Activated T-helper 1 cell treated with anti-CD3 and anti-CD28 coated beads, Interleukin-12 subunit alpha, Interleukin-12 subunit beta, Interleukin-2, Interleukin-4 antibody, amounts not matched to agents 30 ng/mL and 10 ng/mL and 1 ng/mL, durations not matched to agents 14 hours and 24 hours and 36 hours (primary cell): Measurements from ENCODE around the gene ACVR1. TPM values are rescaled to one million over a fixed set of nuclear protein-coding genes. Genes with fewer than 3 reads are reported as not detected.

Experiments used
- DNase-seq: peaks from one replicate; pipeline ENCODE4 v3.0.0; 2021; ENCODE audit warnings: low spot score
- H3K27ac Mint-ChIP-seq: one replicate; pipeline ENCODE4 v1.8.0; 2021; ENCODE audit warnings: mild to moderate bottlenecking, mixed read lengths
- H3K27me3 Mint-ChIP-seq: one replicate; pipeline ENCODE4 v1.8.0; 2022; ENCODE audit warnings: mild to moderate bottlenecking, moderate library complexity, mixed read lengths; ENCODE audit not compliant: insufficient read depth
- H3K36me3 Mint-ChIP-seq: one replicate; pipeline ENCODE4 v1.8.0; 2021; ENCODE audit warnings: low read depth, mixed read lengths
- H3K4me1 Mint-ChIP-seq: one replicate; pipeline ENCODE4 v1.8.0; 2021; ENCODE audit warnings: low read depth, mixed read lengths
- H3K4me3 Mint-ChIP-seq: one replicate; pipeline ENCODE4 v1.8.0; 2021; ENCODE audit warnings: mild to moderate bottlenecking, moderate library complexity, mixed read lengths
- H3K9me3 Mint-ChIP-seq: one replicate; pipeline ENCODE4 v1.8.0; 2021; ENCODE audit warnings: mixed read lengths
- intact Hi-C: fragments of 100-400 bp; cut with micrococcal nuclease; formaldehyde crosslinking; loops from one replicate; pipeline ENCODE4 v1.15.1; 2024
- total RNA-seq: library from RNA; stranded (reverse); gene quantifications from 2 replicates; pipeline ENCODE4 v1.2.3, GENCODE V29; 2022

The ACVR1 gene
- total RNA-seq, 1 donor from 2014 or later = 44.0 TPM

GRCh38 chr2:157813467-157813866 lies 62.7 kb downstream of the ACVR1 start:
- Mint-ChIP-seq H3K27me3 (no peaks in the 10 kb centered on the region), H3K4me3 (no peak overlapping the region), H3K9me3 (no peaks in the 10 kb centered on the region), H3K27ac (no peak overlapping the region), H3K4me1 (peaks cover 29% of the 10 kb centered on the region), H3K36me3 (peaks cover 46% of the 10 kb centered on the region)
- intact Hi-C loops = no loop called here
- no peak for DNase-seq

DNA sequence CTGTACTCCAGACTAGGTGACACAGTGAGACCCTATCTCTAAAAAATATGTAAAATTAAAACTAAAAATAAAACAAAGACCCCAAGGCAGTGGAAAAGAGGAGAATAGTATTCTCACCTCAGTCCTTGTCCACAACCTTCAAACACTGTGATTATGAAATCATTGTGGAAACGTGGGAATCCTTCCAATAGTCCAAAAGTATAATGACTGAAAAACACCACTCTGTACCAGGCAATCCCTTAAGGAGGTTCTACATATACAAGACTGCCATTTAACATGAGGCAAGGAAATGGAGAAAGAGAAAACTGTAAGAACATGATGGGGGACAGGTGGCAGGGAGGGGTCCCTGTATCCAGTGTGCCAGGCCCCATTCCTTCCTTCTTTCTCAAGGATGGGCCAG lies 66.1 kb downstream of the ACVR1 start:
- Mint-ChIP-seq H3K27ac (no peak overlapping the region), H3K4me1 (peaks cover 43% of the 10 kb centered on the region), H3K36me3 (peaks cover 46% of the 10 kb centered on the region), H3K4me3 (no peak overlapping the region), H3K9me3 (no peaks in the 10 kb centered on the region), H3K27me3 (no peaks in the 10 kb centered on the region)
- intact Hi-C loops = no loop called here
- DNase-seq = no peak

GRCh38 chr2:157809212-157809611 lies 66.9 kb downstream of the ACVR1 start:
- Mint-ChIP-seq H3K9me3 (no peaks in the 10 kb centered on the region), H3K4me3 (no peak overlapping the region), H3K27ac (no peak overlapping the region), H3K27me3 (no peaks in the 10 kb centered on the region), H3K4me1 (peaks cover 49% of the 10 kb centered on the region), H3K36me3 (peaks cover 46% of the 10 kb centered on the region)
- no peak for DNase-seq
- intact Hi-C loops = no loop called here

DNA sequence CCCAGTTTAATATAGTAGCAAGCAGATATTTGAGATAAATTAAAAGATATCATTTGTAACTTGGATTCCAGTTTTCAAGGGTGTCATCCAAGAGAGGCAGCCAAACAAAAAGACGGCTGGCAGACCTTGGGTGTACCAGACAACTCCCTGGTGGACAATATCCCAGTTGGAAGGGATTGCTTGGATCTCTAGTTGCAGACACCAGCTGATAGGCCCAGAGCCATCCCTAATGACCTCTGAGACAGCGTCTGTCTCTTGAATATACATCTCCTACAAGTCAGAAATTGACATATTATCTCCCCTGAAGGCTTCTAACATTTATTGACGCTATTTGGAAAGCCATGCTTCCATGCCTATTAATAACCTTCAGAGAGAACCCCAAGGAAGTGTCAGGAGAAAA lies 67.7 kb downstream of the ACVR1 start:
- Mint-ChIP-seq H3K27ac (no peak overlapping the region), H3K9me3 (no peaks in the 10 kb centered on the region), H3K36me3 (peaks cover 39% of the 10 kb centered on the region), H3K4me3 (no peak overlapping the region), H3K4me1 (peaks cover 44% of the 10 kb centered on the region), H3K27me3 (no peaks in the 10 kb centered on the region)
- intact Hi-C loops = no loop called here
- no peak for DNase-seq

DNA sequence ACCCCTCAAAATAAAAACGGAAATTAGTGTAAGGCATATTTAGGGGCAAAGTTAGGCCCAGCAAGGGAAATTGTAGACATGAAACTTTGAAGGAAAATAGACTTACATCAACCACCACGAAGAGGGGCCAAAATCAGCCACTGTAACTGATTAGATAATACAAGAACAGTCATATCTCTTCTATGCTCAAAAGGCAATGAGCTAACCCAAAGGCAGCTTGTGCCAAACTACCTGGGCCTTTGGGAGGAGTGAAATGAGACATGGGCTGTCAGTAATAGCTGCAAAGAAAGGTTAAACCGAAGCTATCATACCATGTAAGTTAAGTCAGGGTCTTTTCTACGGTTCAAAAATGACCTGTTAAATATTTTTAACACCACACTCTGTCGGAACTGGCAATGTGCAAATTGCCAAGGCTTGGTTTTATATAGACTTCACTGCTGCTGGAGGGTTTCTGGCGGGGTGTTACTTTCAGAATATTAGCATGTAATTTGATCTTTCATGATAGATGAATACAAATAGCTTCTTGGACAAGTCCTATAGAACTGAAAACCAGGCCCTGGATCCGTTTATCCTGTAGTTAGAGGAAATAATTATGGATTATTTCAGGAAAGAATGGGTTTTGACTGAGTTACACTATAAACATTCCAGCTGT lies 69.6 kb downstream of the ACVR1 start:
- Mint-ChIP-seq H3K27ac (no peak overlapping the region), H3K27me3 (no peaks in the 10 kb centered on the region), H3K4me1 (peaks cover 40% of the 10 kb centered on the region), H3K9me3 (no peaks in the 10 kb centered on the region), H3K36me3 (peaks cover 34% of the 10 kb centered on the region), H3K4me3 (no peak overlapping the region)
- DNase-seq = no peak
- intact Hi-C loops = no loop called here

DNA sequence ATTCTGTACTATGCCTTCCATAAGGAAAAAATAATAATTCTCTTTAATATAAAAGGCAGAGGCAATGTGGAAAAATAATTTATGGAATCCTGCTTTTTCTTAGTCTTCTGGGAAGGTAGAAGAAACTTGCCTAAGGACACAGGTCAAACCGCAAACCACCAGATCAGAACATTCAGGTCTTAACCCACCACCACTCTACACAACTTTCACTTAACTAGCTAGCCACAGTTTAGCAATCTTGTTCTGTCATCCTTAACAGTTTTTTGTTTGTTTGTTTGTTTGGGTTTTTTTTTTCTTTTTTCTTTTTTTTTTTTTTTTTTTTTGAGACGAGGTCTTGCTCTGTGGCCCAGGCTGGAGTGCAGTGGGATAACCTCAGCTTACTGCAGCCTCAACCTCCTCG lies 70.6 kb downstream of the ACVR1 start:
- Mint-ChIP-seq H3K4me3 (no peak overlapping the region), H3K27ac (no peak overlapping the region), H3K36me3 (peaks cover 30% of the 10 kb centered on the region), H3K9me3 (no peaks in the 10 kb centered on the region), H3K27me3 (no peaks in the 10 kb centered on the region), H3K4me1 (peaks cover 30% of the 10 kb centered on the region)
- DNase-seq = no peak
- intact Hi-C loops = no loop called here

DNA sequence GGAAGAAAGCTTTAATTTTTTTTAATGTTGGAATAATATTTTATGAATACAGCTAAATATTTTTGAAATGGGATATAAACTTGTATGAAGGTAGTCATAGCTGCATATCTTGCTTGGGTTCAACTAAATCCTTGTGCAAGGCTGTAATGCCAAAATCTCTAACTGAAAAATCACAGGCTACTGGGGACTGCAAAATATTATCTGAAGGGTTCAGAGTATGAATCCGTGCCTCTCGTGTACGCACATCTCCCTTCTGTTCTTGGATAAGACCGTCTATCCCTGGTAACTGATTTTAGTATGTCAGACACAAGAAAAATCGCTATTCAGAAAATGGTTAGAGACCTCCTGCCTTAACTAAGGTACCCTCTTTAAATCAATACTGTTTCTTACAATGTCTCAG lies 71.8 kb downstream of the ACVR1 start:
- Mint-ChIP-seq H3K9me3 (no peaks in the 10 kb centered on the region), H3K27ac (no peak overlapping the region), H3K27me3 (no peaks in the 10 kb centered on the region), H3K4me3 (no peak overlapping the region), H3K36me3 (peaks cover 27% of the 10 kb centered on the region), H3K4me1 (peaks cover 24% of the 10 kb centered on the region)
- intact Hi-C loops = loop anchor here (5.0 kb wide), 1 partner anchor 33 kb away; no protein-coding TSS in a partner anchor
- no peak for DNase-seq

DNA sequence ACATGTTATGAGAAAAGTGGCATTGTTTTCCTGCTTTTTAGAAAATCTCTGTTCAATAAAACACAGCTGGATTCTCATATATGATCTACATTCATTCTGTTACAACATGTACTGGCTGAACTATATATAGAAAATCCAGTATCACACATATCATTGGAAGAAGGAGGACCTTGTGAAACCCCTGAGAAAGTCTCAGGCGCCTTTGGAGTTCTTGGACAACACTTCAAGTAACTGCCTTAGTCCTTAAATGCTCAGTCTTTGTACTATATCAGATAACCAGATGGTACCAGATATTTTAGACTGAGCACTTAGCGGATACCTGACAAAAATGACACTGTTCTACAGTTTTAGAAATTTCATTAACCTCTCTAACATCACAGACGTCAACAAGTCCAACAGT lies 72.2 kb downstream of the ACVR1 start:
- intact Hi-C loops = loop anchor here (5.0 kb wide), 1 partner anchor 33 kb away; no protein-coding TSS in a partner anchor
- peaks cover 20% of the 10 kb centered on the region for H3K4me1 Mint-ChIP-seq
- H3K4me3 Mint-ChIP-seq = no peak overlapping the region
- H3K36me3 Mint-ChIP-seq = peaks cover 27% of the 10 kb centered on the region
- H3K27ac Mint-ChIP-seq = no peak overlapping the region
- H3K27me3 Mint-ChIP-seq = no peaks in the 10 kb centered on the region
- no peaks in the 10 kb centered on the region for H3K9me3 Mint-ChIP-seq
- DNase-seq = no peak

GRCh38 chr2:157803476-157803875 lies 72.7 kb downstream of the ACVR1 start:
- H3K27ac Mint-ChIP-seq = no peak overlapping the region
- H3K9me3 Mint-ChIP-seq = no peaks in the 10 kb centered on the region
- H3K27me3 Mint-ChIP-seq = no peaks in the 10 kb centered on the region
- H3K36me3 Mint-ChIP-seq = peaks cover 27% of the 10 kb centered on the region
- H3K4me3 Mint-ChIP-seq = no peak overlapping the region
- H3K4me1 Mint-ChIP-seq = peaks cover 20% of the 10 kb centered on the region
- intact Hi-C loops = loop anchor here (5.0 kb wide), 1 partner anchor 34 kb away; no protein-coding TSS in a partner anchor
- no peak for DNase-seq

- Mint-ChIP-seq H3K36me3 (peaks cover 26% of the 10 kb centered on the region), H3K9me3 (no peaks in the 10 kb centered on the region), H3K4me1 (peaks cover 5% of the 10 kb centered on the region), H3K27me3 (no peaks in the 10 kb centered on the region), H3K4me3 (no peak overlapping the region), H3K27ac (no peak overlapping the region)
- intact Hi-C loops = loop anchor here (5.0 kb wide), 1 partner anchor 36 kb away; no protein-coding TSS in a partner anchor
- DNase-seq = no peak
These were observed 75.2 kb downstream of the ACVR1 start for GRCh38 chr2:157800838-157801495.

DNA sequence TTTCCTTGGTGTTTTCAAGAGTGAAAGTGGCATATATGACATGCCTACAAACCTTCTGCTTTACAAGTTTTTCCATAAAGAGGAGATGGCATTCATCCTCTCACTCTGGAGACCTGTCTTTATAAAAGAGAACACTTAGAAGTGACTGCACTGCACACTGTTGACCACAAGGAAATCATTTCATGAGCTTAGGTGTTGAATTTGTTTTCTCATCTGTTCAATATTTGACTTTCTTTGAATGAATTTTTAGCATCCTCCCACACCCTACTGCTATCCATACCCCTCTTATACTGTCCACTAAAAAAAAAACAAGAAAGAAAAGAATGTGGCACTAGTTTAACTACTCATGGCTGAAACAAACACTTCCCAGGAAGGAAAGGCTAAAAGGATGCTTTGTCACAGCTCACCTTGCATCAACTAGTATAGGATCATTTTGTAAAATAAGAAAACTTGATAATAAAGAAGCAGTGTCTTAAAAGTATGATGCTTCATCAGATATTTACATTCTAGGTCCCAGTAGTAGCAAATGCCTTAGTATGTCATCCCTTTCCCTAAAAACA lies 83.0 kb downstream of the ACVR1 start:
- DNase-seq = no peak
- H3K27ac Mint-ChIP-seq = peak overlapping the region; percentile 25
- H3K27me3 Mint-ChIP-seq = no peaks in the 10 kb centered on the region
- H3K36me3 Mint-ChIP-seq = peaks cover 32% of the 10 kb centered on the region
- H3K9me3 Mint-ChIP-seq = no peaks in the 10 kb centered on the region
- intact Hi-C loops = no loop called here
- no peak overlapping the region for H3K4me3 Mint-ChIP-seq
- peaks cover 35% of the 10 kb centered on the region for H3K4me1 Mint-ChIP-seq

DNA sequence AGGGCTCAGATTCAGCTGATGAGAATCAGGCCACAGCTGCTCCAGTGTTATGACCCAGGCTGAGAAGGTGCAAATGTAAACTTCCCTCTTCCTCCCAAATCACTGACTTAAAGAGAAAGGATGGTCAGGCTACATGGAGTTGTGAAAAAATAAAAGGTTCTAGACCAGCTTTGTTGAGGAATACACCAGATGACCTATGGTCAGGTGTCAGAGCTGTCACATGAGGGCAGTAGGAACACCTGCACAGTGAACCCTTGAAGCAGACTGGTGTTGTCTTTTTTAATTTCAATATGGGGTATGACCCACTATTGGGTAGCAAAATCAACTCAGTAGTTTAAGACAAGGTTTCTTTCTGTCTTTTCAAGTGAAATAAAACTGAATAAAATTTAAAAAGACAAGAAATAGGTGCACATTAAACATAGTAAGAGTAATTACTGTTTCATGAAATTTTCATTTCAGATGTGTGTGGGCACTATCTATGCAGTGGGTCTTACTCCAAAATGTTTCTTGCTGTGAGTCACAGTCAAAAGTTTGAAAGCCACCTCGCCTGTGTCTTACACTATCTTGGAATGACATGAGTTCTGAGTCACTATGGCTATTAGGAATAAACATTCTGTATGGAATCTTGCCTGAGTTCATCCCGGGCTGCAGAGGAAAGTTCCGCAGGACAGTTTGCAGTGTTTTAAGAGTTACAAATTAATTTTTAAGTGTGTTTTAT lies 83.6 kb downstream of the ACVR1 start:
- Mint-ChIP-seq H3K9me3 (no peaks in the 10 kb centered on the region), H3K4me1 (peaks cover 41% of the 10 kb centered on the region), H3K36me3 (peaks cover 31% of the 10 kb centered on the region), H3K27ac (peak overlapping the region; percentile 2), H3K4me3 (no peak overlapping the region), H3K27me3 (no peaks in the 10 kb centered on the region)
- intact Hi-C loops = loop anchor here (1.0 kb wide), 1 partner anchor 10 kb away; no protein-coding TSS in a partner anchor
- DNase-seq = no peak

GRCh38 chr2:157790780-157791179 lies 85.3 kb downstream of the ACVR1 start:
- intact Hi-C loops = no loop called here
- no peak overlapping the region for H3K27ac Mint-ChIP-seq
- no peaks in the 10 kb centered on the region for H3K9me3 Mint-ChIP-seq
- peaks cover 56% of the 10 kb centered on the region for H3K4me1 Mint-ChIP-seq
- H3K27me3 Mint-ChIP-seq = no peaks in the 10 kb centered on the region
- DNase-seq = no peak
- H3K36me3 Mint-ChIP-seq = peaks cover 27% of the 10 kb centered on the region
- no peak overlapping the region for H3K4me3 Mint-ChIP-seq
